ENCODE measurements around the gene GOLGA6L7.

DNA sequence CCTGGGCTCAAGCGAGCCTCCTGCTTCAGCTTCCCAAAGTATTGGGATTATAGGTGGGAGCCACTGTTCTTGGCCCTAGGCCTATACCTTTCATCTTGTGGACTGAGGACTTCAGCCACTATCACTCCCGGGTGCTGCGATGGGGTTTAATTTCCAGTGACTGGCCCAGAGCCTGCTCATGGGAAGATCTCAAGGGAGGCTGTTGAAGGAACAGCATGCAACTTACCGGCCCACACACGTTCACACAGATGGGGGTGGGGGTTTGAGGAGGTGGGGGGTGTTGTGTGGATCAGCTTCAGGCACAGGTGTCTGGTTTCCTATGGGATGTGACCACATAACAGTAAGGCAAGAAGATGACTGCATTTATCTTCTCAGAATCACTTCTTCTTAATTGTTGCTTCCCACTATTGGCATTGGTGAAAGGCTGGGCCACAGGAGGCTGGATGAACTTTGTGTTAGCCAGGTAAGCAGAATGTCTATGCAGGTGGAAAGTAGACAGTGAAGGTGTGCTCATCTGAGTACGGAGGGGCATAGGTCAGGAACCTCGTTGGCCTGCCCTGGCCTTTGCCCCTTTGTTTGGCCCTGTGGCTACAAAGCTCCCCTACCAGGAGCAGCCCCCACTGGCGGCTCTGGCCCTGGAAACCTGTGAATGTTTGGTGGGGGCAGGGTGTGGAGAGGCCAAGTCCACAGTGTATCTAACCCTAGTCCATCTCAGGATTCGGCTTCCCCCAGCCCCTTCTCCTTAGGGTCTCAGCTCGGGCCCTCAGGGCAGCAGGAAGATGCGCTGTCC is 35.9 kb upstream of the GOLGA6L7 start:
- TF ChIP-seq, protein P1, sequence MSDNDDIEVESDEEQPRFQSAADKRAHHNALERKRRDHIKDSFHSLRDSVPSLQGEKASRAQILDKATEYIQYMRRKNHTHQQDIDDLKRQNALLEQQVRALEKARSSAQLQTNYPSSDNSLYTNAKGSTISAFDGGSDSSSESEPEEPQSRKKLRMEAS (IDR thresholded peaks at IDR 0.05; ENCODE audit: insufficient read depth, insufficient read length): no peak
- TF ChIP-seq, protein P2, sequence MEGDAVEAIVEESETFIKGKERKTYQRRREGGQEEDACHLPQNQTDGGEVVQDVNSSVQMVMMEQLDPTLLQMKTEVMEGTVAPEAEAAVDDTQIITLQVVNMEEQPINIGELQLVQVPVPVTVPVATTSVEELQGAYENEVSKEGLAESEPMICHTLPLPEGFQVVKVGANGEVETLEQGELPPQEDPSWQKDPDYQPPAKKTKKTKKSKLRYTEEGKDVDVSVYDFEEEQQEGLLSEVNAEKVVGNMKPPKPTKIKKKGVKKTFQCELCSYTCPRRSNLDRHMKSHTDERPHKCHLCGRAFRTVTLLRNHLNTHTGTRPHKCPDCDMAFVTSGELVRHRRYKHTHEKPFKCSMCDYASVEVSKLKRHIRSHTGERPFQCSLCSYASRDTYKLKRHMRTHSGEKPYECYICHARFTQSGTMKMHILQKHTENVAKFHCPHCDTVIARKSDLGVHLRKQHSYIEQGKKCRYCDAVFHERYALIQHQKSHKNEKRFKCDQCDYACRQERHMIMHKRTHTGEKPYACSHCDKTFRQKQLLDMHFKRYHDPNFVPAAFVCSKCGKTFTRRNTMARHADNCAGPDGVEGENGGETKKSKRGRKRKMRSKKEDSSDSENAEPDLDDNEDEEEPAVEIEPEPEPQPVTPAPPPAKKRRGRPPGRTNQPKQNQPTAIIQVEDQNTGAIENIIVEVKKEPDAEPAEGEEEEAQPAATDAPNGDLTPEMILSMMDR (IDR thresholded peaks at IDR 0.05; ENCODE audit: extremely low read depth in 1 of 2, insufficient read depth in 1 of 2, low read depth in 1 of 2, low read length in 2 of 2): no peak
- no peak for TF ChIP-seq JUN (IDR thresholded peaks at IDR 0.05; ENCODE audit: borderline replicate concordance, insufficient read depth, insufficient read length, low read depth)
- no peak for TF ChIP-seq POLR2A (IDR thresholded peaks at IDR 0.05; ENCODE audit: low read depth, low read length)
- no peak for TF ChIP-seq POLR2AphosphoS5 (IDR thresholded peaks at IDR 0.05; ENCODE audit: insufficient read depth, low read depth, low read length)
- TF ChIP-seq EZH2 (IDR thresholded peaks at IDR 0.05; ENCODE audit: borderline replicate concordance, low read depth, low read length, severe bottlenecking): no peak
- TF ChIP-seq FOS (IDR thresholded peaks at IDR 0.05; ENCODE audit: borderline replicate concordance, insufficient read depth, low read length): no peak
